IgD-negative memory B cell (primary cell): ENCODE data around the gene COMTD1. TPM values are rescaled to one million over a fixed set of nuclear protein-coding genes. Genes with fewer than 3 reads are reported as not detected.
A peak's percentile ranks its signal among the peaks of the same experiment; 100 is the strongest.
"Not testable (repeated sequence)": the region's sequence is repeated elsewhere in the genome, so short reads cannot be mapped to it uniquely, and the experiment has no call there.

Experiments used
- H3K27ac Mint-ChIP-seq, 3 donors: one replicate each; pipeline ENCODE4 v1.8.0; 2020 to 2022; ENCODE audit warnings: mild to moderate bottlenecking in 3 of 3, mixed read lengths in 3 of 3, moderate library complexity in 1 of 3
- H3K27me3 Mint-ChIP-seq: one replicate; pipeline ENCODE4 v1.8.0; 2021; ENCODE audit warnings: mixed read lengths
- H3K36me3 Mint-ChIP-seq: one replicate; pipeline ENCODE4 v1.8.0; 2020; ENCODE audit warnings: mild to moderate bottlenecking, mixed read lengths
- H3K4me1 Mint-ChIP-seq, 3 donors: one replicate each; pipeline ENCODE4 v1.8.0; 2020 to 2022; ENCODE audit warnings: mixed read lengths in 3 of 3, mild to moderate bottlenecking in 1 of 3
- H3K4me3 Mint-ChIP-seq, 4 donors: one replicate each; pipeline ENCODE4 v1.8.0; 2020 to 2022; ENCODE audit warnings: mild to moderate bottlenecking in 4 of 4, mixed read lengths in 4 of 4, moderate library complexity in 3 of 4
- H3K9me3 Mint-ChIP-seq, 3 donors: one replicate each; pipeline ENCODE4 v1.8.0; 2020 to 2021; ENCODE audit warnings: mixed read lengths in 3 of 3, mild to moderate bottlenecking in 1 of 3
- polyA plus RNA-seq: library from polyadenylated mRNA; unstranded; fragments of 300-500 nt; fragmentation: Illumina TruSeq; gene quantifications from one replicate; pipeline ENCODE4 v1.2.3, GENCODE V29; 2021

COMTD1 gene
- polyA plus RNA-seq, 1 donor from 2014 or later, result 8.5 TPM

- no peaks in the 10 kb centered on the region for H3K27me3 Mint-ChIP-seq
- H3K4me1 Mint-ChIP-seq, result no peaks in the 10 kb centered on the region
- no peaks in the 10 kb centered on the region for H3K9me3 Mint-ChIP-seq
- H3K36me3 Mint-ChIP-seq, result no peaks in the 10 kb centered on the region
- H3K27ac Mint-ChIP-seq, result peak overlapping the region in 1 of 3 donors; percentile 25
- H3K4me3 Mint-ChIP-seq, result no peak overlapping the region
Observed at GRCh38 chr10:75201793-75202307, 33.9 kb downstream of the COMTD1 start.

GRCh38 chr10:75199949-75200348 lies 35.8 kb downstream of the COMTD1 start:
- not testable (repeated sequence) for H3K27me3 Mint-ChIP-seq, H3K36me3 Mint-ChIP-seq, H3K4me1 Mint-ChIP-seq, H3K27ac Mint-ChIP-seq, H3K9me3 Mint-ChIP-seq, H3K4me3 Mint-ChIP-seq

GRCh38 chr10:75197906-75198305 lies 37.9 kb downstream of the COMTD1 start:
- no peak overlapping the region for H3K27ac Mint-ChIP-seq
- H3K4me1 Mint-ChIP-seq, result no peaks in the 10 kb centered on the region
- peaks cover 3% of the 10 kb centered on the region for H3K36me3 Mint-ChIP-seq
- H3K4me3 Mint-ChIP-seq, result no peak overlapping the region
- H3K9me3 Mint-ChIP-seq, result no peaks in the 10 kb centered on the region
- H3K27me3 Mint-ChIP-seq, result no peaks in the 10 kb centered on the region

GRCh38 chr10:75197066-75197465 lies 38.7 kb downstream of the COMTD1 start:
- Mint-ChIP-seq H3K36me3 (peaks cover 3% of the 10 kb centered on the region), H3K27ac (peak overlapping the region in 1 of 3 donors; percentile 6), H3K4me1 (no peaks in the 10 kb centered on the region), H3K9me3 (no peaks in the 10 kb centered on the region), H3K4me3 (peak overlapping the region in 1 of 4 donors; percentile 5), H3K27me3 (no peaks in the 10 kb centered on the region)

GRCh38 chr10:75195035-75195763 lies 40.6 kb downstream of the COMTD1 start:
- no peak overlapping the region for H3K27ac Mint-ChIP-seq
- peaks cover 5% of the 10 kb centered on the region for H3K36me3 Mint-ChIP-seq
- H3K4me1 Mint-ChIP-seq, result no peaks in the 10 kb centered on the region
- no peaks in the 10 kb centered on the region for H3K9me3 Mint-ChIP-seq
- no peaks in the 10 kb centered on the region for H3K27me3 Mint-ChIP-seq
- no peak overlapping the region for H3K4me3 Mint-ChIP-seq

GRCh38 chr10:75194625-75195024 lies 41.1 kb downstream of the COMTD1 start:
- not testable (repeated sequence) for H3K36me3 Mint-ChIP-seq, H3K4me3 Mint-ChIP-seq, H3K9me3 Mint-ChIP-seq, H3K27ac Mint-ChIP-seq, H3K4me1 Mint-ChIP-seq, H3K27me3 Mint-ChIP-seq

GRCh38 chr10:75191821-75192568 lies 43.8 kb downstream of the COMTD1 start:
- Mint-ChIP-seq H3K4me3 (no peak overlapping the region), H3K27me3 (no peaks in the 10 kb centered on the region), H3K9me3 (no peaks in the 10 kb centered on the region), H3K27ac (peak overlapping the region in 1 of 3 donors; percentile 89), H3K4me1 (peaks cover 0 to 6% (median 4%) of the 10 kb centered on the region in 3 donors), H3K36me3 (peaks cover 5% of the 10 kb centered on the region)

- no peaks in the 10 kb centered on the region for H3K9me3 Mint-ChIP-seq
- H3K27me3 Mint-ChIP-seq, result no peaks in the 10 kb centered on the region
- H3K27ac Mint-ChIP-seq, result no peak overlapping the region
- no peak overlapping the region for H3K4me3 Mint-ChIP-seq
- H3K4me1 Mint-ChIP-seq, result peaks cover 2 to 6% (median 4%) of the 10 kb centered on the region in 3 donors
- H3K36me3 Mint-ChIP-seq, result peaks cover 5% of the 10 kb centered on the region
Observed at GRCh38 chr10:75189266-75190096, 46.3 kb downstream of the COMTD1 start.

- H3K4me1 Mint-ChIP-seq, H3K36me3 Mint-ChIP-seq, H3K9me3 Mint-ChIP-seq, H3K27me3 Mint-ChIP-seq, H3K4me3 Mint-ChIP-seq: not testable (repeated sequence)
- H3K27ac Mint-ChIP-seq, result peak overlapping the region in 1 of 3 donors; percentile 31
Observed at GRCh38 chr10:75188522-75188921, 47.2 kb downstream of the COMTD1 start.

- Mint-ChIP-seq H3K4me1 (peaks cover 2 to 6% (median 4%) of the 10 kb centered on the region in 3 donors), H3K9me3 (no peaks in the 10 kb centered on the region), H3K4me3 (no peak overlapping the region), H3K36me3 (peaks cover 2% of the 10 kb centered on the region), H3K27me3 (no peaks in the 10 kb centered on the region), H3K27ac (no peak overlapping the region)
Observed at GRCh38 chr10:75187961-75188426, 47.8 kb downstream of the COMTD1 start.

GRCh38 chr10:75186310-75186709 lies 49.4 kb downstream of the COMTD1 start:
- H3K4me3 Mint-ChIP-seq, result peak overlapping the region in 1 of 4 donors; percentile 4
- H3K36me3 Mint-ChIP-seq, result no peaks in the 10 kb centered on the region
- no peaks in the 10 kb centered on the region for H3K27me3 Mint-ChIP-seq
- H3K27ac Mint-ChIP-seq, result peak overlapping the region in 2 of 3 donors; percentile 73 to 91
- no peaks in the 10 kb centered on the region for H3K9me3 Mint-ChIP-seq
- peaks cover 2 to 7% (median 6%) of the 10 kb centered on the region in 3 donors for H3K4me1 Mint-ChIP-seq

Other genes starting within 250 kb of the COMTD1 start
- 11.7 TPM for gene SAMD8, start 124.3 kb downstream of the COMTD1 start, polyA plus RNA-seq
- 134 TPM for gene VDAC2, start 25.2 kb downstream of the COMTD1 start, polyA plus RNA-seq
- not detected for gene ZNF503, start 165.8 kb upstream of the COMTD1 start, polyA plus RNA-seq
- not detected for gene LRMDA, start 195.7 kb upstream of the COMTD1 start, polyA plus RNA-seq